Measurements from ENCODE around the gene NDUFA12. TPM values are rescaled to one million over a fixed set of nuclear protein-coding genes. Genes with fewer than 3 reads are reported as not detected.

Gene NDUFA12
- total RNA-seq, 2 donors from 2014 or later, result 57.2 to 108 TPM

DNA sequence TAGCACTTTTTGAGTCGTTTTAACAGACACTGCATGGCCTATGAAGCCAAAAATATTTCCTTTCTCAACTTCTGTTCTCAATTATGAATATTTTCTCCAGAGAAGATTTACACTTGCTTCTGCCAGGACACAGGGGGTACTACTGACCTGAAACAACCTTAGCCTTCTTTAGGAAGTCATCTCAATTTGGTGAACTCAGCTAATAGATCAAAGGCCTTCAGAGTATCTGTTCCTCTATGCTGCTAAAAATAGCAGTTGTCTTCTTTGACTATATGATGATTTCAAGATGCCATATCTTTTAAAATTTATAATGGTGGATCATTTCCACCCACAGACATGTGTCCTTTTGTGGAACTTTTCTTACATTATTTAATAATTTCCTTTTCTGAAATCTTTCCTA, 14.0 kb upstream of the NDUFA12 start:
- no peak overlapping the region for H3K27ac ChIP-seq
- 38% methylated on average over 1 of the region's 1 CpG for WGBS
- H3K36me3 ChIP-seq, result no peaks in the 10 kb centered on the region
- H3K9me3 ChIP-seq, result no peaks in the 10 kb centered on the region
- TF ChIP-seq POLR2A (IDR thresholded peaks at IDR 0.05) (no peak), POLR2AphosphoS5 (IDR thresholded peaks at IDR 0.05) (no peak)
- TF ChIP-seq, protein P1, sequence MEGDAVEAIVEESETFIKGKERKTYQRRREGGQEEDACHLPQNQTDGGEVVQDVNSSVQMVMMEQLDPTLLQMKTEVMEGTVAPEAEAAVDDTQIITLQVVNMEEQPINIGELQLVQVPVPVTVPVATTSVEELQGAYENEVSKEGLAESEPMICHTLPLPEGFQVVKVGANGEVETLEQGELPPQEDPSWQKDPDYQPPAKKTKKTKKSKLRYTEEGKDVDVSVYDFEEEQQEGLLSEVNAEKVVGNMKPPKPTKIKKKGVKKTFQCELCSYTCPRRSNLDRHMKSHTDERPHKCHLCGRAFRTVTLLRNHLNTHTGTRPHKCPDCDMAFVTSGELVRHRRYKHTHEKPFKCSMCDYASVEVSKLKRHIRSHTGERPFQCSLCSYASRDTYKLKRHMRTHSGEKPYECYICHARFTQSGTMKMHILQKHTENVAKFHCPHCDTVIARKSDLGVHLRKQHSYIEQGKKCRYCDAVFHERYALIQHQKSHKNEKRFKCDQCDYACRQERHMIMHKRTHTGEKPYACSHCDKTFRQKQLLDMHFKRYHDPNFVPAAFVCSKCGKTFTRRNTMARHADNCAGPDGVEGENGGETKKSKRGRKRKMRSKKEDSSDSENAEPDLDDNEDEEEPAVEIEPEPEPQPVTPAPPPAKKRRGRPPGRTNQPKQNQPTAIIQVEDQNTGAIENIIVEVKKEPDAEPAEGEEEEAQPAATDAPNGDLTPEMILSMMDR (IDR thresholded peaks at IDR 0.05), result no peak
- no peaks in the 10 kb centered on the region for H3K4me1 ChIP-seq (replicated peaks)
- intact Hi-C loops (cut with DNase I), result no loop called here
- H3K27me3 ChIP-seq (replicated peaks; ENCODE audit: insufficient read depth), result no peaks in the 10 kb centered on the region
- no peak overlapping the region for H3K4me3 ChIP-seq
- no peak for DNase-seq (ENCODE audit: low spot score)

DNA sequence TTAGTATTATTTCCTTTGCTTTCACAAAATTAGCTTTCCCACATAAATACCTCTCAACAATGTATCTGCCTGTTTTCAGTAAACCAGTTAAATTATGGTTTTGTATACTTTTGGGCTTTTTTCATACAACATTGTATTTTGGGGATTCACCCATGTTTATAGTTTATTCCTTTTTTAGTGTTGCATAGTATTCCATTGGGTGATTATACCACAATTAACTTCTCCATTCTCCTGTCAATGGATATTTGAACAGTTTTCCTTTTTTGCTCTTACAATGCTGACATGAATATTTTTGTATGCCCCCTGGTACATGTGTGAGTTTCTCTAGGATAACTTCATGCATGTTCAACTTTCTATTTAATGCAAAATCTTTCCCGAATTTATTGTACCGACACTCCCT, 12.6 kb upstream of the NDUFA12 start:
- intact Hi-C loops (cut with DNase I), result no loop called here
- WGBS, result 100% methylated on average over 2 of the region's 2 CpGs
- H3K4me3 ChIP-seq, result no peak overlapping the region
- no peaks in the 10 kb centered on the region for H3K27me3 ChIP-seq (replicated peaks; ENCODE audit: insufficient read depth)
- H3K36me3 ChIP-seq, result no peaks in the 10 kb centered on the region
- H3K27ac ChIP-seq, result no peak overlapping the region
- no peak for DNase-seq (ENCODE audit: low spot score)
- no peaks in the 10 kb centered on the region for H3K4me1 ChIP-seq (replicated peaks)
- H3K9me3 ChIP-seq, result no peaks in the 10 kb centered on the region
- no peak for TF ChIP-seq POLR2AphosphoS5 (IDR thresholded peaks at IDR 0.05)
- TF ChIP-seq, protein P1 (IDR thresholded peaks at IDR 0.05), result no peak
- TF ChIP-seq POLR2A (IDR thresholded peaks at IDR 0.05), result no peak

DNA sequence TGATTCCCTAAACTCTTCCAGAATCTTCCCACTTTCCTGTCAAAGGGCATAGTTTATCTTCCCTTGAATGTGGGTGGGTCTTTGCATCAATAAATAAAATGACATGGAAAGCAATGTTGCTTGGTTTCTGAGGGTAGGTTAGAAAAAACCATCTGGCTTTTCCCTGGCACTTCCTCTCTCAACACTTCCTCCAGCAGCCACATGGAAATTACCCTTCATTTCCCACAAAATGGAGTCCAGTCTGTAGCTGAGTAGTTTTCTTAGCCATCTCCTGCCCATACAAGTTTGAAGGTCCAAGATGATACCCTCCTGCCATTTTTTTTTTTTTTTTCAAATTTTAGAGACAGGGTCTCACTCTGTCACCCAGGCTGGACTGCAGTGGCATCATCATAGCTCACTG, 11.1 kb upstream of the NDUFA12 start:
- no peaks in the 10 kb centered on the region for H3K4me1 ChIP-seq (replicated peaks)
- no peak for DNase-seq (ENCODE audit: low spot score)
- no peak overlapping the region for H3K27ac ChIP-seq
- no peaks in the 10 kb centered on the region for H3K36me3 ChIP-seq
- intact Hi-C loops (cut with DNase I), result no loop called here
- no peaks in the 10 kb centered on the region for H3K27me3 ChIP-seq (replicated peaks; ENCODE audit: insufficient read depth)
- no peaks in the 10 kb centered on the region for H3K9me3 ChIP-seq
- TF ChIP-seq POLR2A (IDR thresholded peaks at IDR 0.05) (no peak), POLR2AphosphoS5 (IDR thresholded peaks at IDR 0.05) (no peak)
- TF ChIP-seq, protein P1 (IDR thresholded peaks at IDR 0.05), result no peak
- no peak overlapping the region for H3K4me3 ChIP-seq

DNA sequence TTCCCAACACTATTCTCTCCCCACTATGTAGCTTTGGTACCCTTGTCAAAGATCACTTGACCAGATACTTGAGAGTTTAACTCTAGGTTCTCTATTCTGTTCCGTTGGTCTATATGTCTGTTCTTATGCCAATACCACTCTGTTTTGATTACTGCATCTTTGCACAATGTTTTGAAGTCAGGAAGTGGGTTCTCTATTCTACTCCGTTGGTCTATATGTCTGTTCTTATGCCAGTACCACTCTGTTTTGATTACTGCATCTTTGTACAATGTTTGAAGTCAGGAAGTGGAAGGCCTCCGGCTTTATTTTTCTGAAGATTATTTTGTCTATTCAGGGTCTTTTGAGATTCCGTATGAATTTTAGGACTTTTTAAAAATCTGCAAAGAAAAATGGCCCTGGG, 2.7 kb upstream of the NDUFA12 start:
- intact Hi-C loops (cut with DNase I), result no loop called here
- H3K36me3 ChIP-seq, result no peaks in the 10 kb centered on the region

DNA sequence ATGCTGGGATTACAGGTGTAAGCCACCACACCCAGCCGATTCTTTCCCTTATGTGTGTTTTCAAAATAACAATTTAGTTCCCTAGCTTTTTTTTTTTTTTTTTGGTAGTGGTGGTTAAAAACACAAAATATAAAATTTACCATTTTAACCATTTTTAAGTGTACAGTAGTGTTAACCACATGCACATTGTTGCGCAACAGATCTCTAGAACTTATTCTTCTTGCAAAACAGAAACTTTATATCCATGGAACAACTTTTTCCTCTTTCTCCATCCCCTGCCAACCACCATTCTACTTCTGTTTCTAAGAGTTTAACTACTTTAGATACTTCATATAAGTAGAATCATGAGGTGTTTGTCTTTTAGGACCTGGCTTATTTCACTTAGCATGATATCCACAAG, 1.1 kb upstream of the NDUFA12 start:
- Histone ChIP-seq H3K36me3 (no peaks in the 10 kb centered on the region), H3K4me3 (no peak overlapping the region), H3K4me1 (replicated peaks) (no peaks in the 10 kb centered on the region), H3K27ac (no peak overlapping the region), H3K27me3 (replicated peaks; ENCODE audit: insufficient read depth) (no peaks in the 10 kb centered on the region), H3K9me3 (no peaks in the 10 kb centered on the region)
- no peak for DNase-seq (ENCODE audit: low spot score)
- intact Hi-C loops (cut with DNase I), result no loop called here
- WGBS, result 89% methylated on average over 2 of the region's 2 CpGs
- TF ChIP-seq POLR2A (IDR thresholded peaks at IDR 0.05) (no peak), POLR2AphosphoS5 (IDR thresholded peaks at IDR 0.05) (no peak)
- TF ChIP-seq, protein P1 (IDR thresholded peaks at IDR 0.05), result no peak

More for the DNA sequence above, 2.7 kb upstream of the NDUFA12 start:
- H3K4me1 ChIP-seq (replicated peaks), result no peaks in the 10 kb centered on the region
- no peak overlapping the region for H3K27ac ChIP-seq
- TF ChIP-seq POLR2A (IDR thresholded peaks at IDR 0.05), result no peak
- TF ChIP-seq, protein P1 (IDR thresholded peaks at IDR 0.05), result no peak
- no peak for TF ChIP-seq POLR2AphosphoS5 (IDR thresholded peaks at IDR 0.05)
- no peak overlapping the region for H3K4me3 ChIP-seq
- H3K9me3 ChIP-seq, result no peaks in the 10 kb centered on the region
- no peaks in the 10 kb centered on the region for H3K27me3 ChIP-seq (replicated peaks; ENCODE audit: insufficient read depth)
- WGBS, result 92% methylated on average over 4 of the region's 4 CpGs
- DNase-seq (ENCODE audit: low spot score), result no peak
